Mesenteric fat pad (tissue), 1 donor: ENCODE data around the gene TUBA8. TPM values are rescaled to one million over a fixed set of nuclear protein-coding genes. Genes with fewer than 3 reads are reported as not detected.
A peak's percentile ranks its signal among the peaks of the same experiment; 100 is the strongest.
"Not testable (repeated sequence)": the region's sequence is repeated elsewhere in the genome, so short reads cannot be mapped to it uniquely, and the experiment has no call there.

Source experiments
- DNase-seq: peaks from one replicate; pipeline ENCODE4 v3.0.0-alpha.2; 2020; ENCODE audit warnings: low spot score
- long read RNA-seq: library from polyadenylated mRNA; unstranded; transcript quantifications from one replicate; pipeline ENCODE4 v2.0.0, GENCODE V29; 2020
- total RNA-seq: library from RNA; stranded (reverse); fragmentation: NEBNext Ultra II Directional; extraction: Animal tissue kit (Norgen Biotek cat#: 25700); gene quantifications from one replicate; pipeline ENCODE4 v1.2.1, GENCODE V29; 2021
- donor health status: DM: yes; HTN: yes; CAD: no.

TUBA8 gene
- 5.1 TPM for total RNA-seq
- long read RNA-seq, transcript TUBA8-202 (5 exons, 2,018 nt) = major isoform, 13 of 19 reads
- long read RNA-seq, partial matches to known transcripts = 0 of 19 reads
- long read RNA-seq, other reads (novel, unspliced or antisense) = 6 of 19 reads

- no peak for DNase-seq
Measured at GRCh38 chr22:18110194-18110953, at the start of gene TUBA8. TUBA8 (plus strand) TSS chr22:18110809; CDS start chr22:18110866, 57 bp downstream.

- DNase-seq = no peak
Measured at GRCh38 chr22:18062421-18062820, 48.2 kb upstream of the TUBA8 start.

- DNase-seq = no peak
Measured at GRCh38 chr22:18063306-18063705, 47.3 kb upstream of the TUBA8 start.

- not testable (repeated sequence) for DNase-seq
Measured at GRCh38 chr22:18063715-18064114, 46.9 kb upstream of the TUBA8 start.

- DNase-seq = no peak
Measured at GRCh38 chr22:18064636-18065035, 46.0 kb upstream of the TUBA8 start.

DNA sequence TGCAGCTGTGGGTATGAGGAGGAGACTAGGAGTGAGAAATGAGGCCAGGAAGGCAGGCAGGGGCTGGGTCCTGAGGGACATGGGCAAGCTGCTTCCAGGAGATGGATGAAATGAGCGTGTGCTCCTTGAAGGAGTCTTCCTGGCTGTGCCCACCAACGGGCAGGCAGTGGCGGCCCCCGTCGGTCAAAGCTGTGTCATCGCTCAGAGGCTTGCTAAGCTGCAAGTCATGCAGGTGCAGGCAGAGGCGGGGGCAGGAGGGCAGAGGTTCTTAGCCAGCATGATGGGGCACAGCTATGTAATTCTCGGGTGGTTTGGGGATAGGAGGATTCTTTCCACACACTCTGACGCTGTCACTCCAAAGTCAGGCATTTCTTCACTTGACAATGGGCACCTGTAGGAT, 45.4 kb upstream of the TUBA8 start:
- no peak for DNase-seq

GRCh38 chr22:18066181-18066859, 44.3 kb upstream of the TUBA8 start:
- DNase-seq = no peak

GRCh38 chr22:18067121-18067520, 43.5 kb upstream of the TUBA8 start:
- no peak for DNase-seq

DNA sequence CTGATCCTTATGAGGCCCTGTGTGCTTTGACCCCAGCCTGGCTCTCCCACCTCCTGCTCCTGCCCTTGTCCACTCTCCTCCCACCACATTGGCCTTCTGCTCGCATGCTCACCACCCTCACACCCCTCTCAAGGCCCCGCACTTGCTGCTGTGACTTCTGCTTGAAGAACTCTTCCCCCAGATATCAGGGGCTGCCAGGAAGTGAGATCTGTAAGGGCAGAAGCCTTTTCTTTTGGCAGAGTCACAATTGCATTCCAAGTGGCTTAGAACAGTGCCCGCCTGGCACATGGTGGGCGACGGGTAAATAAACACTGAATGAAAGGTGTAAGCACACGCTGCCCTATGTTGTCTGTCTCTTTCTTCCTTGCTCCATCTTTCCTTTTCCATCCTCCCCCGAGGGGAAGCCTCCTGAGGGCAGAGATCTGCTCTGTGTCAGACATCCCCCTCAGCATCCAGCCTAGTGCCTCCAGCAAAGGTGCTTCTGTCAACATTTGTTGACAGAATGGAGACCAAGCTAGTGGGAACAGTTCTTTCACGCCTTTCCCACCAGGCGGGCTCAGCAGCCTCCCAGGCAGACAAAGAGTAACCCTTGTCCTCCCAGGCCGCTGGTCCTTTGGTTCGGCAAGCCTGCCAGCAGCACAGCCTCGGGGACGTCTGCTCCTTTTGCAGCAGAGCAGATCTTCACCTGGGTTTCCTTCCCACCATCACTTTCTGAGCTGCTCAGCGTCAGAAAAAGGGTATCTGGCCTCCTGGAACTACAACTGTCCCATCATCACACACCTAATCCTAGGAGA, 42.9 kb upstream of the TUBA8 start:
- no peak for DNase-seq

GRCh38 chr22:18068381-18068988, 42.1 kb upstream of the TUBA8 start:
- no peak for DNase-seq

DNA sequence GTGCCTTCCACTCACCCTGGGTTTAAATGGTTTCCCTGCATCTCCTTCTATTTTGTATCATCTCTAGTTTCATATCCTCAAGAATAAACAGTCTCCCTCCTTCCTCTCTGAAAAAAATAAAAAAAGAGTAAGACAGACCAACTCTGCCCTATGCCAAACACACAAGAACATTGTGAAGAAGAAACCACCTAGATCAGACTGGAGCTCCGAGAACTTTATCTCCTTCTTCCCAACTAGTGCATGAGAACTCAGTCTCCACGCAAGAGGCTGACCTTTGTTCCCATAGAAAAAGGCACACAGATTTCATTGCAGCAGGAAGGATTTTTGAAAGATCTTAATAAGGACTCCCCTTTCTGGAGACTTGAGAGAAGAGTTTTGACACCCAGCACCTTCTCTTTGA, 41.6 kb upstream of the TUBA8 start:
- no peak for DNase-seq

- no peak for DNase-seq
Measured at GRCh38 chr22:18070041-18070440, 40.6 kb upstream of the TUBA8 start.

DNA sequence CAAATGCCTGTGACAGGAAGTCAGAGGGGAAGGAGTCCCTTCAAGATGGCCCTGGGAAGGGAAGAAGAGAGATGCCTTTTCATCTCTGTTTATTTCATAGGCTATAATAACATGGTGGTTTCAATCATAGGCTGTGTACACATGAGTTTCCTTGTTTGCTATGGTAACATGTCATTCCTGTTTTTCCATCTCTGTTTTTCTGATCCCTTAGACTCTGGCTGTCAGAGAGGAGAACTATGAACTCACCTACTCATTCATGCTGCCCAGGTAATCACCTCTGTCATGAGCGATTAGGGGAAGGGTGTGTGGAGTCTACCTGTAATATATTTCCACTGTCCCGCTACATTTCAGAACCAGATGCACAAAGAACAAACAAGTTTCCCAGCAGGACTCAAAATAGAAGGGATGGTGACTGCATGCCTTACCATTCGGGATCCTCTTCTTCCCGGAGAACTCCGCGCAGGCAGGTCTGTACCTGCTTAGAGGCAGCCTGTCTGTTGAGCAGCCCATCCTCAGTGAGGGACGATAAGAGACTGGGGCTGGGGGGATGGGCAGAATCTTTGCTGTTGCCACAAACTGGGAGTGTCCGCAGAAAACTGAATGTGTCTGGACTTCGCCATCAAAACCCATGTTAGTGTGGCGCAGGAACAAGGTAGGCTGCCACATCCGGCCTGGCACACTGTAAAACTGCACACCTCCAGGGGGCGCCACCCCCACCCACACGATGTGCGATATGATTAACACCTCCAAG, 39.9 kb upstream of the TUBA8 start:
- no peak for DNase-seq

DNA sequence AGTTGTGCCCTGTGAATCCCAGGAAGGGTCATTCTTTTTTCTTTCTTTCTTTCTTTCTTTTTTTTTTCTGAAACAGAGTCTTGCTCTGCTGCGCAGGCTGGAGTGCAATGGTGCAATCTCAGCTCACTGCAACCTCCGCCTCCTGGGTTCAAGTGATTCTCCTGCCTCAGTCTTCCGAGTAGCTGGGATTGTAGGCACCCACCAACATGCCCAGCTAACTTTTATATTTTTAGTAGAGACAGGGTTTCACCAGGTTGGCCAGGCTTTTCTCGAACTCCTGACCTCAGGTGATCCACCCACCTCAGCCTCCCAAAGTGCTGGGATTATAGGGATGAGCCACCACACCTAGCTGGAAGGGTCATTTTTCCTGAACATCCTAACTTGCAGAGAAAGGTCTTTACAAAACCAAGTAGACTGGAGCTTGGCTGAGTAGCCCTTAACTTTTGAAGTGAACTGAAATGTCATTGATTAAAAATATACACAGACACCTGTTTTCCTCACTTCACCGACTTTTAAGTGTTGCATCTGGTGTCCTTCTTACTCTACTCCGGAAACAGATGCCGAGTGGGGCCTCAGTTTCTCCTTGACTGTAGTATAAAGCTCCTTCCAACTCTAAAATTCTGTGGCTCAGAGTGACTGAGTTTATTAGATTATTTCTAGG, 39.2 kb upstream of the TUBA8 start:
- DNase-seq = not testable (repeated sequence)

DNA sequence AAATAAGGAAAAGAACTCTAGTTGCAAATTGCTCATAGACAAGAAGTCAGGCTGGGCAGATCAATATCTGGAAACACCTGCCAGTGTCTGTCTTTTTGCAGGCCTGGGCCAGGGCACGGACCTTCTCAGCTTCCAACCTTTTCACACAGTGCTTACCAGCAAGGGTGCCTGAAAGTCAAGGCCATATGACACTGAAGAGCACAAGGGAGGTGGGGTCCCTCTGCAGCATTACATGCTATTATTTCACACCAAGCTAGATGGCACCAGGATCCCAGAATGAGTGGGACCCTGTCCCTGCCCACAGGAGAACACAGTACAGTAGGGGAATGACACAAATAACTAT, 38.7 kb upstream of the TUBA8 start:
- no peak for DNase-seq

DNA sequence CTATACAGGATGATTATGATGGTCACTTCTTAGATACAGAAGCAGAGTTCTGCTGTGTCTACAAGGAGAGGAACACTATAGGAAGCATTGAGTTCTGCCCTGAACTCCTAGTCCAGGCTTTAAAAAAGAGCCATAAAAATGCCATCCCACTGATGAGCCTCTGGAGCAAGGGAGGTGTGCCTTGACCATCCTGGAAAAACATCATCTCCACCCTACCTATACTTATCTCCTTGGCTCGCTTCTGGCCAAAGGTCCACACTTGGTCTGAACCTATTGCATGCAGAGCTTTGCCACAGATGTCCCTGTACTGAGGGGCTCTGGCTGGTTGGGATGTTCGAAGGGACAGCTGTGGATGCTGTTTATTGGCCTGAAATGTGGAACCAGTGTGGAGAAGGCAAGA, 37.1 kb upstream of the TUBA8 start:
- no peak for DNase-seq

- not testable (repeated sequence) for DNase-seq
Measured at GRCh38 chr22:18073927-18074326, 36.7 kb upstream of the TUBA8 start.

DNA sequence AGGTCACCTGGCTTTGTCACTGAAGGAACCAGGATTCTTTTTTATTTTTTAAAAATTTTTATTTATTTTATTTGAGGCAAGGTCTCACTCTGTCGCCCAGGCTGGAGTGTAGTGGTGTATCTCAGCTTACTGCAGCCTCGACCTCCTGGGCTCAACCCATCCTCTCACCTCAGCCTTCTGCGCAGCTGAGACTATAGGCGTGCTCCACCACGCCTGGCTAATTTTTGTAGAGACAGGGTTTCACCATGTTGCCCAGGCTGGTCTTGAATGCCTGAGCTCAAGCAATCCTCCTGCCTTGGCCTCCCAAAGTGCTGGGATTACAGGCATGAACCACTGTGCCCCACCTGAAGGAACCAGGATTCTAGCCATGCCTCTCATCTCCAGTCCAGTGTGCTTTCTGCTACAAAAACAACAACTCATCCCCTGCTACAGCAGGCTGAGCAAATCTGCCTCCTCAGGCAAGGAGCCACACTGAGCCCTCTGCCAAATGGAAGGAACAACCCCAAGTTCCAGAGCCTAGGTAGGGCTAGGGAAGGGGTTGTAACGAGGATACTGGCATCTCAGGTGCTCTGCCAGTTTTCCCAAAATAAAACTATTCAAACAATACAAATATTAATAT, 35.4 kb upstream of the TUBA8 start:
- peak; percentile 37 for DNase-seq

GRCh38 chr22:18075720-18076497, 34.7 kb upstream of the TUBA8 start:
- DNase-seq = peak; percentile 57
